ENCODE results near the gene EXOC2. TPM values are rescaled to one million over a fixed set of nuclear protein-coding genes. Genes with fewer than 3 reads are reported as not detected.
A peak's percentile ranks its signal among the peaks of the same experiment; 100 is the strongest.

Gene EXOC2
- total and polyA plus RNA-seq, 5 donors from 2014 or later = 33.1 to 43.6 (median 38.9) TPM

DNA sequence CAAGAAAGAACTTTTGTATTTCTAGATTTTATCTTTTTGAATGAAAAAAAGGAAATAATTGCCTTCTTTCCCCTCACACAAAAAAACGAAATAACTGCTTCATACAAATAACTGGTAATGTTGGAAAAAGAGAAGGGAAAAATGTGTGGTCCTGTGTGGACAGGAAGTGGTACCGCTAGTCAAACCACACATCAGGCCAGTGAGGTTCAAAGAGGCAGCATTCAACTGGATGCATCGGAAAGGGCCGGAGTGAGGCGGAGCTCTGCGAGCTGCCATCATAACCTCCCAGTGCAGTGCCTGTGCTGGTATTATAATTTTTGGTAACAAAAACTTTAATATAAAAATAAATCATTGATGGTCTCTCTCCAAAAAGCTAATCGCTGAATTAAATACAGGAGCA is 190.2 kb downstream of the EXOC2 start:
- H3K27me3 Mint-ChIP-seq = no peaks in the 10 kb centered on the region
- H3K4me1 ChIP-seq (ENCODE audit: control insufficient read depth, insufficient read depth, low read length, poor library complexity, severe bottlenecking) = peaks cover 47% of the 10 kb centered on the region

DNA sequence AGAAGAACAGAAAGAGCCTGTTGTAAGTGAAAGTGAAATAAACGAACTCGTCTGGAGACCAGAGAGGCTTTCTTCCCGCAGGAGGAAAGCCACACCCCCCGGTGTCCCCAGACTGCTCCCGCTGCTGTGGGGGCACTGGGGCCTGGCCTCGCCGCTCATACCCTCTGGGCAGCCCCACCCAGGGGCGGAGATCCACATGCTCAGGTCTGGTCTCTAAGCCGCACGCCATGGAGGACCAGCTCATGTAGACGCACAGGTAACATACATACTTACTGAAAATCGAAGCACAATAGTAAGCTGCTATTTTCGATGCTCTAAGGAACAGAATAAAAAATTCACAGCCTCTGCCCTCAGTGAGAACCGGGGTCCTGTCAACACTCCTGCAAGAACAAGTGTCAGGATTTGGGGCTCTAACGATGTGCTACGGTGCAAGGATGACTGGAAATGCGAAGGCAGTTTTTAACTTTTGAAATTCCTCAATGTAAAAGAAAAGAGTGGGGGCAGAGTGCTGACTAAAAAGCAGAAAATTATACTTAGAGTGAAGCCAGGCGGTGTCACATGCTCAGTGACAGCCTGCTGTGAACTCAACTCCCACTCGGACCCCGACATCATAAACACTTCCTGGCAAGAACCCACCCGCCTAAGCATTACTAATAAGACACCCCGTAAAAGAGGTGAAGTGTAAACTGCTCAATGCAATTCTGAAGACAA is 190.9 kb downstream of the EXOC2 start:
- Mint-ChIP-seq H3K9me3 (no peaks in the 10 kb centered on the region), H3K27ac (peak overlapping the region; percentile 76 to 96 (median 96)), H3K27me3 (no peaks in the 10 kb centered on the region), H3K4me3 (peak overlapping the region; percentile 93 to 97 (median 96)), H3K36me3 (peaks cover 9% of the 10 kb centered on the region), H3K4me1 (peaks cover 42 to 74% (median 57%) of the 10 kb centered on the region in 4 donors)
- Histone ChIP-seq H3K4me1 (ENCODE audit: control insufficient read depth, insufficient read depth, low read length, poor library complexity, severe bottlenecking) (peaks cover 52% of the 10 kb centered on the region), H3K27ac (ENCODE audit: insufficient read depth, low read length, poor library complexity, severe bottlenecking) (peak overlapping the region; percentile 60), H3K9me3 (ENCODE audit: control insufficient read depth in 2 of 2, low read length in 2 of 2) (no peaks in the 10 kb centered on the region), H3K4me3 (ENCODE audit: low read depth, low read length) (peak overlapping the region; percentile 85), H3K27me3 (ENCODE audit: control insufficient read depth, insufficient read depth, low read length) (no peaks in the 10 kb centered on the region), H3K36me3 (ENCODE audit: control insufficient read depth, insufficient read depth, low read length) (peaks cover 2% of the 10 kb centered on the region)
- DNase-seq (peak; percentile 34 to 66 (median 52)), ATAC-seq (ENCODE audit: low read depth in 2 of 2) (peak; percentile 32 to 48)

More for the DNA sequence above, 190.2 kb downstream of the EXOC2 start:
- no peak for DNase-seq
- Mint-ChIP-seq H3K9me3 (no peaks in the 10 kb centered on the region), H3K36me3 (peaks cover 5% of the 10 kb centered on the region), H3K4me3 (peak overlapping the region; percentile 93 to 97 (median 96)), H3K27ac (peak overlapping the region in 2 of 3 donors; percentile 86 to 96), H3K4me1 (peaks cover 47 to 77% (median 62%) of the 10 kb centered on the region in 4 donors)
- Histone ChIP-seq H3K27ac (ENCODE audit: insufficient read depth, low read length, poor library complexity, severe bottlenecking) (peak overlapping the region; percentile 60), H3K27me3 (ENCODE audit: control insufficient read depth, insufficient read depth, low read length) (no peaks in the 10 kb centered on the region), H3K4me3 (ENCODE audit: low read depth, low read length) (peak overlapping the region; percentile 85), H3K36me3 (ENCODE audit: control insufficient read depth, insufficient read depth, low read length) (no peaks in the 10 kb centered on the region), H3K9me3 (ENCODE audit: control insufficient read depth in 2 of 2, low read length in 2 of 2) (no peaks in the 10 kb centered on the region)
- ATAC-seq (ENCODE audit: low read depth in 2 of 2) = no peak

DNA sequence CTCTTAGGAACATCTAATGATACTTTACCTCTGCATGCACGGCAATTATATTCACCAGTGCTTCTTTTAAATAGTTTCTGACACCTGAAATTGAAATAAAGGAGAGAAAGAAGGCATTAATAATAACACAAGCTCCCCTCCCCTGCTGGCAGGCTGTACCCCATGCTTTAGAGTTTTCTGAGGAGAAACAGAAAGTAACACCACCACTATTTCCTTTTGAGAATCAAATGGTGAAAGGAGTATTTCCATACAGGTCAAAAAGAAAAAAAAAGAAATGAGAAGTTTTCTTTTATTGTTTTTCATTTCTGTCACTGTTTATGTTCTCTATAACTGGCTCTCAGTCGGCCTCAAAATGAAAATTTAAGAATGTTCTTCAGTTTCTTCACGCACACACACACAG is 193.3 kb downstream of the EXOC2 start:
- H3K27me3 ChIP-seq (ENCODE audit: control insufficient read depth, insufficient read depth, low read length) = no peaks in the 10 kb centered on the region
- H3K4me3 ChIP-seq (ENCODE audit: low read depth, low read length) = peak overlapping the region; percentile 75
- peaks cover 47% of the 10 kb centered on the region for H3K4me1 ChIP-seq (ENCODE audit: control insufficient read depth, insufficient read depth, low read length, poor library complexity, severe bottlenecking)
- H3K9me3 Mint-ChIP-seq = no peaks in the 10 kb centered on the region
- peak in 2 of 3 donors; percentile 26 to 62 for DNase-seq
- H3K4me3 Mint-ChIP-seq = peak overlapping the region; percentile 65 to 72 (median 68)
- no peaks in the 10 kb centered on the region for H3K27me3 Mint-ChIP-seq
- peak overlapping the region; percentile 55 for H3K27ac ChIP-seq (ENCODE audit: insufficient read depth, low read length, poor library complexity, severe bottlenecking)
- ATAC-seq (ENCODE audit: low read depth in 2 of 2) = peak; percentile 29 to 46
- peaks cover 36 to 66% (median 54%) of the 10 kb centered on the region in 4 donors for H3K4me1 Mint-ChIP-seq
- peak overlapping the region; percentile 39 to 97 (median 72) for H3K27ac Mint-ChIP-seq
- peaks cover 10% of the 10 kb centered on the region for H3K36me3 ChIP-seq (ENCODE audit: control insufficient read depth, insufficient read depth, low read length)
- no peaks in the 10 kb centered on the region for H3K9me3 ChIP-seq (ENCODE audit: control insufficient read depth in 2 of 2, low read length in 2 of 2)
- peaks cover 17% of the 10 kb centered on the region for H3K36me3 Mint-ChIP-seq

DNA sequence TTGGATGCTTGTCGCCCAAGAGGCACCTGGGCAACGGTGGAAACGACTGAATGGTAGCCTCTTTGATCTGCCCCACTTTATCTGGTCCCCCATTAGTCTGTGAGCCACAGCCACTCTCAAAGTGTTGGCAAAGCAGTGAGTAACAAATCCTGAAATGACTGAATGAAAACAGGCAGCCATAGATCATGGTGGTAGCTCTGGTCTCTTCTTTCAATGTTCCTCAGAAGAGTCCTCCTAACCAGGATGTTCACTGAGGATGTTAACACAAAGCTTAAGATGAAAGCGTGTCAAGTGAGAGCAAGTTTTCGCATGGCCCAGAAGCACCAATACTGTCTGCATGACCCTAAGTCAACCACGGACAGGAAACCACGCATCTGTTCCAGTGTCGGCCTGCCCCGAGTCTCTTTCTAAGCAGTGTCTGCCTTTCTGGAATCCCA is 194.1 kb downstream of the EXOC2 start:
- peak overlapping the region; percentile 75 for H3K4me3 ChIP-seq (ENCODE audit: low read depth, low read length)
- Mint-ChIP-seq H3K27me3 (no peaks in the 10 kb centered on the region), H3K4me3 (peak overlapping the region; percentile 63 to 72 (median 66)), H3K4me1 (peaks cover 43 to 73% (median 61%) of the 10 kb centered on the region in 4 donors), H3K9me3 (no peaks in the 10 kb centered on the region), H3K36me3 (peaks cover 17% of the 10 kb centered on the region), H3K27ac (peak overlapping the region; percentile 72 to 84 (median 83))
- ATAC-seq (ENCODE audit: low read depth in 2 of 2) (peak; percentile 53 to 55), DNase-seq (peak in 1 of 3 donors; percentile 81)
- H3K27me3 ChIP-seq (ENCODE audit: control insufficient read depth, insufficient read depth, low read length) = no peaks in the 10 kb centered on the region
- H3K36me3 ChIP-seq (ENCODE audit: control insufficient read depth, insufficient read depth, low read length) = peaks cover 10% of the 10 kb centered on the region
- peak overlapping the region; percentile 41 for H3K27ac ChIP-seq (ENCODE audit: insufficient read depth, low read length, poor library complexity, severe bottlenecking)
- H3K4me1 ChIP-seq (ENCODE audit: control insufficient read depth, insufficient read depth, low read length, poor library complexity, severe bottlenecking) = peaks cover 55% of the 10 kb centered on the region
- H3K9me3 ChIP-seq (ENCODE audit: control insufficient read depth in 2 of 2, low read length in 2 of 2) = no peaks in the 10 kb centered on the region

DNA sequence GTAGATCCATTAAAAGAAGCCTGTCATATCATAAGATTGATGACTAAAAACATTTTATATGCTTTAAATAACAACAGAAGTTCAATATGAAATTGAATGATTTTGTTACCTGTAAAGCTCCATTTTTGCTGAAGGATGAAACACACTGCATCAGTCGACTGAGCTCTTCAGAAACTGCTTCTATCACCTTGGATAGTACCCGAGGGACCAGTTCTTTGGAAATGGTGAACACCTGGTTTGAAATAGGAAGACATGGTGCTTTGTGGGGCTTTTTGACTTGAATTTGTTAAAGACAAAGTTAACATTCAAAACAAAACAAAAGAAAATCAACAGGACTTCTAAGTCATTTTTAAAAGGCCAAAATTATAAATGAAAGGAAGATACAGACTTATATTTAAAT is 195.7 kb downstream of the EXOC2 start:
- peaks cover 17% of the 10 kb centered on the region for H3K36me3 Mint-ChIP-seq
- H3K4me1 Mint-ChIP-seq = peaks cover 54 to 80% (median 69%) of the 10 kb centered on the region in 4 donors
- ATAC-seq (ENCODE audit: low read depth in 2 of 2) = no peak
- no peaks in the 10 kb centered on the region for H3K27me3 Mint-ChIP-seq
- no peaks in the 10 kb centered on the region for H3K9me3 Mint-ChIP-seq
- Histone ChIP-seq H3K27me3 (ENCODE audit: control insufficient read depth, insufficient read depth, low read length) (no peaks in the 10 kb centered on the region), H3K9me3 (ENCODE audit: control insufficient read depth in 2 of 2, low read length in 2 of 2) (no peaks in the 10 kb centered on the region), H3K27ac (ENCODE audit: insufficient read depth, low read length, poor library complexity, severe bottlenecking) (no peak overlapping the region), H3K36me3 (ENCODE audit: control insufficient read depth, insufficient read depth, low read length) (peaks cover 10% of the 10 kb centered on the region), H3K4me1 (ENCODE audit: control insufficient read depth, insufficient read depth, low read length, poor library complexity, severe bottlenecking) (peaks cover 54% of the 10 kb centered on the region), H3K4me3 (ENCODE audit: low read depth, low read length) (no peak overlapping the region)
- no peak overlapping the region for H3K27ac Mint-ChIP-seq
- no peak overlapping the region for H3K4me3 Mint-ChIP-seq
- no peak for DNase-seq

DNA sequence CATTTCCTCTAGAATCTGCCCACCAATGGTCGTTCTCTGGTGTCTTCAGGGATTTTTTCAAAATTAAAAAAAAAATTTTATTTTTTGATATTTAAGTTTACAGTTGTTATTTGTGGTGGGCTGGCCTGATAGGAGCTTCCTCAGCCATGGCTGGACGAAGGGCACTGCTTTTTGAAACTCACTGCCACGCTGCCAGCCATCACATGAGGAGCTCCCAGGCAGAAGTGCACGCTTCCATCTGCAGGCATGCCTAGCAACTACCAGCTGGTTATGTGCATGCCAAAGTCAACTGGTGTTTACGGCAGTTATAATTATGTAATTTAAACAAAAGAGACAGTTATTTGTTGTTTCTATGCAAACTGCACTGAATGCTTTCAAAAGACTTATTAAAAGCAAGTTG is 196.3 kb downstream of the EXOC2 start:
- peak overlapping the region in 2 of 3 donors; percentile 20 to 27 for H3K27ac Mint-ChIP-seq
- no peaks in the 10 kb centered on the region for H3K27me3 Mint-ChIP-seq
- H3K36me3 Mint-ChIP-seq = peaks cover 17% of the 10 kb centered on the region
- Histone ChIP-seq H3K4me1 (ENCODE audit: control insufficient read depth, insufficient read depth, low read length, poor library complexity, severe bottlenecking) (peaks cover 57% of the 10 kb centered on the region), H3K9me3 (ENCODE audit: control insufficient read depth in 2 of 2, low read length in 2 of 2) (no peaks in the 10 kb centered on the region), H3K36me3 (ENCODE audit: control insufficient read depth, insufficient read depth, low read length) (peaks cover 10% of the 10 kb centered on the region), H3K27ac (ENCODE audit: insufficient read depth, low read length, poor library complexity, severe bottlenecking) (no peak overlapping the region), H3K4me3 (ENCODE audit: low read depth, low read length) (no peak overlapping the region), H3K27me3 (ENCODE audit: control insufficient read depth, insufficient read depth, low read length) (no peaks in the 10 kb centered on the region)
- H3K4me1 Mint-ChIP-seq = peaks cover 53 to 80% (median 68%) of the 10 kb centered on the region in 4 donors
- DNase-seq (no peak), ATAC-seq (ENCODE audit: low read depth in 2 of 2) (no peak)
- H3K9me3 Mint-ChIP-seq = no peaks in the 10 kb centered on the region
- H3K4me3 Mint-ChIP-seq = peak overlapping the region in 1 of 4 donors; percentile 40

DNA sequence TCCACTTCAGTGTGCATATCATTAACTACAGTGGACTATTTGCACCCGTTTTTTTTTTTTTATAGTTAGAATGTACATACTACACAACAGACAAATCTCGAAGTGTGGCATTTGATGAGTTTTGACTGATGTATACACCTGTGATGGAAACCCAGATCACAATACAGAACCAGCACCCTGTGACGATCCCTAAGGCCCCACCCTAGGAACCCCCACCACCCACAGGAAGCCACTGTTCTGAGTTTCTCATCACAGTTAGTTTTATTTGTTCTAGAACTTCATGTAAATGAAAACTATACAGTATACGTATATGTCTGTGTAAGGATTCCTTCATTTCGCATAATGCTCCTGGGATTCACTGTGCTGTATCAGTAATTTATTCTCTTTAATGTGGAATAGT is 198.5 kb downstream of the EXOC2 start:
- ATAC-seq (ENCODE audit: low read depth in 2 of 2) = peak; percentile 10 to 18
- H3K27ac Mint-ChIP-seq = peak overlapping the region; percentile 77 to 93 (median 82)

More for the DNA sequence above, 198.5 kb downstream of the EXOC2 start:
- peaks cover 65% of the 10 kb centered on the region for H3K4me1 ChIP-seq (ENCODE audit: control insufficient read depth, insufficient read depth, low read length, poor library complexity, severe bottlenecking)
- no peaks in the 10 kb centered on the region for H3K9me3 ChIP-seq (ENCODE audit: control insufficient read depth in 2 of 2, low read length in 2 of 2)
- peak overlapping the region; percentile 39 for H3K4me3 ChIP-seq (ENCODE audit: low read depth, low read length)
- H3K4me1 Mint-ChIP-seq = peaks cover 63 to 87% (median 75%) of the 10 kb centered on the region in 4 donors
- no peaks in the 10 kb centered on the region for H3K9me3 Mint-ChIP-seq
- H3K27me3 Mint-ChIP-seq = no peaks in the 10 kb centered on the region
- peak overlapping the region; percentile 51 to 66 (median 60) for H3K4me3 Mint-ChIP-seq
- H3K27me3 ChIP-seq (ENCODE audit: control insufficient read depth, insufficient read depth, low read length) = no peaks in the 10 kb centered on the region
- peaks cover 17% of the 10 kb centered on the region for H3K36me3 Mint-ChIP-seq
- DNase-seq = no peak
- peaks cover 10% of the 10 kb centered on the region for H3K36me3 ChIP-seq (ENCODE audit: control insufficient read depth, insufficient read depth, low read length)
- peak overlapping the region; percentile 66 for H3K27ac ChIP-seq (ENCODE audit: insufficient read depth, low read length, poor library complexity, severe bottlenecking)
